SU-DHL-6 (cell line): ENCODE data around the gene IFNA17.
A peak's percentile ranks its signal among the peaks of the same experiment; 100 is the strongest.
"Not testable (repeated sequence)": the region's sequence is repeated elsewhere in the genome, so short reads cannot be mapped to it uniquely, and the experiment has no call there.

Experiments used
- H2AFZ ChIP-seq: fragments of 200-600 bp; sonication (generic); 2 replicates; pipeline ENCODE4 v1.6.1; 2014; ENCODE audit warnings: low read depth, mild to moderate bottlenecking, moderate library complexity, mixed read lengths, antibody characterized with exemption, low read length; ENCODE audit not compliant: severe bottlenecking
- H3F3A ChIP-seq: fragments of 200-600 bp; shearing (Covaris generic); 2 replicates; pipeline ENCODE4 v1.6.0; 2016; ENCODE audit warnings: antibody characterized with exemption, mild to moderate bottlenecking; ENCODE audit not compliant: insufficient read depth
- H3K27ac ChIP-seq: fragments of 200-600 bp; sonication (generic); 2 replicates; pipeline ENCODE4 v1.5.1; 2016; ENCODE audit warnings: low read depth, mild to moderate bottlenecking, low read length, moderate library complexity, mixed read lengths
- H3K27me3 ChIP-seq: fragments of 200-600 bp; sonication (generic), shearing (Covaris generic); 2 replicates; pipeline ENCODE4 v1.6.0; 2014; ENCODE audit warnings: mild to moderate bottlenecking, low read length
- H3K36me3 ChIP-seq: fragments of 200-600 bp; sonication (generic); 2 replicates; pipeline ENCODE4 v1.6.1; 2014; ENCODE audit warnings: mild to moderate bottlenecking, low read length, mixed read lengths
- H3K4me2 ChIP-seq: fragments of 300-600, 200-600 bp; shearing (Covaris generic), sonication (generic); 2 replicates; pipeline ENCODE4 v1.6.0; 2014; ENCODE audit warnings: low read length, low read depth, mild to moderate bottlenecking; ENCODE audit not compliant: poor library complexity, severe bottlenecking
- H3K4me3 ChIP-seq: fragments of 200-600 bp; sonication (generic); 2 replicates; pipeline ENCODE4 v1.5.1; 2014; ENCODE audit warnings: antibody characterized with exemption, low read length, mild to moderate bottlenecking, mixed read lengths; ENCODE audit not compliant: insufficient read depth, poor library complexity, severe bottlenecking
- H3K79me2 ChIP-seq: fragments of 200-600 bp; sonication (generic); 2 replicates; pipeline ENCODE4 v1.6.1; 2014; ENCODE audit warnings: mild to moderate bottlenecking, low read length, moderate library complexity; ENCODE audit not compliant: insufficient read depth
- H3K9ac ChIP-seq: fragments of 200-600 bp; sonication (generic); 2 replicates; pipeline ENCODE4 v1.7.0; 2014; ENCODE audit warnings: mild to moderate bottlenecking, low read length
- H3K9me2 ChIP-seq: fragments of 200-600 bp; sonication (generic); replicated peaks from 2 replicates; pipeline ENCODE4 v1.6.1; 2014; ENCODE audit warnings: low read length; ENCODE audit not compliant: insufficient read depth
- H3K9me3 ChIP-seq: fragments of 200-600 bp; sonication (generic); 2 replicates; pipeline ENCODE4 v1.6.1; 2014; ENCODE audit warnings: low read length, mixed read lengths; ENCODE audit not compliant: insufficient read depth
- H4K20me1 ChIP-seq: fragments of 200-600 bp; sonication (generic); 2 replicates; pipeline ENCODE4 v1.6.1; 2014; ENCODE audit warnings: low read depth, mild to moderate bottlenecking, antibody characterized with exemption, low read length, moderate library complexity, mixed read lengths
- CTCF ChIP-seq: fragments of 200-600 bp; sonication (generic); IDR thresholded peaks from one replicate; pipeline ENCODE4 v1.5.1; 2017; ENCODE audit warnings: antibody characterized with exemption, mild to moderate bottlenecking, low read length, moderate library complexity; ENCODE audit not compliant: insufficient read depth, poor library complexity, severe bottlenecking

Gene IFNA17

GRCh38 chr9:21194867-21195776 is 32.9 kb downstream of the IFNA17 start:
- H3K4me3 ChIP-seq: not testable (repeated sequence)
- peak overlapping the region; percentile 22 for H3K4me2 ChIP-seq

GRCh38 chr9:21187487-21187886 is 40.5 kb downstream of the IFNA17 start, which contains the start of gene IFNA4:
Gene IFNA4 (minus strand): TSS chr9:21187587. CDS start chr9:21187531, 56 bp downstream.
- H2AFZ ChIP-seq, H3K4me2 ChIP-seq, H3K27ac ChIP-seq, H3K79me2 ChIP-seq, H3F3A ChIP-seq, H3K27me3 ChIP-seq, H4K20me1 ChIP-seq, H3K9me3 ChIP-seq, H3K4me3 ChIP-seq, H3K9me2 ChIP-seq, H3K9ac ChIP-seq, H3K36me3 ChIP-seq: not testable (repeated sequence)

More at GRCh38 chr9:21194867-21195776, 32.9 kb downstream of the IFNA17 start:
- H3K27me3 ChIP-seq, H3F3A ChIP-seq, H3K9me3 ChIP-seq, H4K20me1 ChIP-seq, H3K79me2 ChIP-seq, H2AFZ ChIP-seq, H3K36me3 ChIP-seq, H3K9ac ChIP-seq, H3K27ac ChIP-seq, H3K9me2 ChIP-seq: not testable (repeated sequence)
- peak; percentile 78 for TF ChIP-seq CTCF

GRCh38 chr9:21182810-21183736 is 44.9 kb downstream of the IFNA17 start:
- H3K9ac ChIP-seq, H3K36me3 ChIP-seq, H4K20me1 ChIP-seq, H3K4me3 ChIP-seq, H3K27me3 ChIP-seq, H3K4me2 ChIP-seq, H3K9me3 ChIP-seq, H2AFZ ChIP-seq, H3K9me2 ChIP-seq, H3K27ac ChIP-seq, H3K79me2 ChIP-seq, H3F3A ChIP-seq: not testable (repeated sequence)
- peak; percentile 80 for TF ChIP-seq CTCF
